ENCODE results near the gene ZNF236. TPM values are rescaled to one million over a fixed set of nuclear protein-coding genes. Genes with fewer than 3 reads are reported as not detected.

Gene ZNF236
- total and polyA plus RNA-seq, 8 donors: 1.8 to 31.7 (median 6.6) TPM

DNA sequence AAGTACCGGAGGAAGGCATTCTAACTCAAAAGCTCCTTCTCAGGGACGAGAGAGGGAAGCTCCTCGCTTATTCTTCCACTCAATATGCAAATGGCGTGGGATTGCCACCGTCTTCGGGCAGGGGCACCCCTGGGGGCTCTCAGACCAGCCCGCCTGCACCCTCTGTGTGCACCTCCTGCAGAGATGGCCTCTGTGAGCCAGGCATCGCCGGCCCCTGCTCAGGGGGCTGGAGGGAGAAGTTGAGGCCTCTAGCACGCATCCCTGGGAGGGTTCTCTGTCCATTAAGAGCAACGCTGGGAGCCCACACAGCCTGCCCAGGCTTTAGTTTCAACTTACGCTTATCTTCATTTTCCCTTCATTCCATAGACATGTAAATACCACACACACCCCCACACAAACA is 184.9 kb downstream of the ZNF236 start:
- Histone ChIP-seq H3K27ac (peak overlapping the region in 1 of 5 donors; percentile 60), H3K4me3 (no peak overlapping the region), H3K4me1 (peaks cover 0 to 15% (median 0%) of the 10 kb centered on the region in 4 donors), H3K27me3 (no peaks in the 10 kb centered on the region), H3K36me3 (peaks cover 0 to 32% (median 24%) of the 10 kb centered on the region in 4 donors), H3K9me3 (no peaks in the 10 kb centered on the region)
- no peak for DNase-seq
- 74 to 86% (median 77%) methylated on average over 11 to 12 of the region's 12 CpGs for WGBS, 5 donors
- intact Hi-C loops (cut with DNase I; ENCODE audit: low total_unique reads): loop anchor here (10.0 kb wide), 1 partner anchor 48 kb away; no protein-coding TSS in a partner anchor
- TF ChIP-seq EP300 (IDR thresholded peaks at IDR 0.05): no peak
- TF ChIP-seq, protein P1, sequence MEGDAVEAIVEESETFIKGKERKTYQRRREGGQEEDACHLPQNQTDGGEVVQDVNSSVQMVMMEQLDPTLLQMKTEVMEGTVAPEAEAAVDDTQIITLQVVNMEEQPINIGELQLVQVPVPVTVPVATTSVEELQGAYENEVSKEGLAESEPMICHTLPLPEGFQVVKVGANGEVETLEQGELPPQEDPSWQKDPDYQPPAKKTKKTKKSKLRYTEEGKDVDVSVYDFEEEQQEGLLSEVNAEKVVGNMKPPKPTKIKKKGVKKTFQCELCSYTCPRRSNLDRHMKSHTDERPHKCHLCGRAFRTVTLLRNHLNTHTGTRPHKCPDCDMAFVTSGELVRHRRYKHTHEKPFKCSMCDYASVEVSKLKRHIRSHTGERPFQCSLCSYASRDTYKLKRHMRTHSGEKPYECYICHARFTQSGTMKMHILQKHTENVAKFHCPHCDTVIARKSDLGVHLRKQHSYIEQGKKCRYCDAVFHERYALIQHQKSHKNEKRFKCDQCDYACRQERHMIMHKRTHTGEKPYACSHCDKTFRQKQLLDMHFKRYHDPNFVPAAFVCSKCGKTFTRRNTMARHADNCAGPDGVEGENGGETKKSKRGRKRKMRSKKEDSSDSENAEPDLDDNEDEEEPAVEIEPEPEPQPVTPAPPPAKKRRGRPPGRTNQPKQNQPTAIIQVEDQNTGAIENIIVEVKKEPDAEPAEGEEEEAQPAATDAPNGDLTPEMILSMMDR (IDR thresholded peaks at IDR 0.05): no peak
- no peak for TF ChIP-seq POLR2A (IDR thresholded peaks at IDR 0.05)
- no peak for TF ChIP-seq POLR2AphosphoS5 (IDR thresholded peaks at IDR 0.05)

DNA sequence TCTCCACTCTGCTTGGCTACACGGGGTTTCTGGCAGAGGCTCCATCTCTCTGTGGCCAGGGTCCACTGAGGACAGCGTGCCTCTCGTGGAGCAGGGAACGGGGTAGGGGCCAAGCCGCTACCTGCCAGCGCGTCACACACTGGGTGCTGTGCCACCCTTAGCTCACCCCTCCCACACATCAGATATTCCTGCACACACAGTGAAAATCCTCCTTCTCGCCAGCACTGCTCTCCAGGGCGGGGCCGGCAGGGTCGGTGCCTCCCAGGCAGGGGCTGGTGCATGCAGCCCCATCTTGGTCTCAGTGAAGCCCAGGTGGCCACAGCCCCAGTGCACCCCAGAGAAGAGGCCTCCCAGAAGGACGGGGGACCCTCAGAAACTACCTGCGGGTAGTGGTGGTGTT is 185.6 kb downstream of the ZNF236 start:
- Histone ChIP-seq H3K4me1 (peaks cover 0 to 15% (median 0%) of the 10 kb centered on the region in 4 donors), H3K4me3 (no peak overlapping the region), H3K36me3 (peaks cover 0 to 38% (median 29%) of the 10 kb centered on the region in 4 donors), H3K27ac (no peak overlapping the region), H3K27me3 (no peaks in the 10 kb centered on the region), H3K9me3 (no peaks in the 10 kb centered on the region)
- intact Hi-C loops (cut with DNase I; ENCODE audit: low total_unique reads): loop anchor here (10.0 kb wide), 1 partner anchor 47 kb away; no protein-coding TSS in a partner anchor
- no peak for TF ChIP-seq EP300 (IDR thresholded peaks at IDR 0.05)
- TF ChIP-seq, protein P1 (IDR thresholded peaks at IDR 0.05): no peak
- WGBS, 5 donors: 71 to 89% (median 82%) methylated on average over 4 to 13 of the region's 13 CpGs
- DNase-seq: no peak

DNA sequence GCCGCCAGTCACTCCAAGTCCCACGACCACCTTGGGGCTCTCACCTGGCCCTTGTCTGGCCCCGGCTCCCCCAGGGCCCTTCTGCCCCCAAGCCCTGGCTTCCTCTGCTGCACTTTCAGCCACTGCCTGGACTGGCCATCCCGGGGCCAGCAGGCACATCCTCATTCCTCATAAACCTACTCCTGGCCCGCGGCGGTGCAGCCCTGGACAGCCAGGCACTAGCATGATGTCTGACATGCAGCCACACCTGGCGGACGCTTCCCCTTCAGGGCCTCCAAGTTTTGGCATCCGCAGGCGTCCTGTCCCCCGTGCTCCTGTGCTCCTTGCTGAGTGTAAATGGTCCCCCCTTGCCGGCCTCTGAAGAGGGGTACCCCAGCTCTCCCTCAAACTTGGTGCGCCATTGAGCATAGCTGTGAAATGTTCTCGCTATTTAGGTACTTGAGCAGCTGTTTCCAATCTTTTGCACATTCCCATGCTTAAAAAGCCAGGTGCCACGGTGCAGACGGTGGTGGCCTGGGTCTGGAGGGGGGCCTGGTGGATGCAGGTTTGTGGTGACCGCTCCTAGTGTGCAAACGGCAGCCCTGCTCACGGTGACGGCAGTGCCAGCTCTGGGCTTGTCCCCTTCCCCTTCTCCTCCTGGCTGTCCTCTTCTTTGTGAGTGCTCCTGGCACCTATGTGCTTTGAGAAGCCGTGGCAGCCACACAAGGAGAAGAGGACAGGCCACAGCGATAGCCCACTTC is 186.4 kb downstream of the ZNF236 start:
- intact Hi-C loops (cut with DNase I; ENCODE audit: low total_unique reads): loop anchor here (10.0 kb wide), 1 partner anchor 46 kb away; no protein-coding TSS in a partner anchor
- Histone ChIP-seq H3K27ac (no peak overlapping the region), H3K4me1 (peaks cover 0 to 20% (median 2%) of the 10 kb centered on the region in 4 donors), H3K36me3 (peaks cover 0 to 40% (median 30%) of the 10 kb centered on the region in 4 donors), H3K4me3 (no peak overlapping the region), H3K9me3 (no peaks in the 10 kb centered on the region), H3K27me3 (no peaks in the 10 kb centered on the region)
- TF ChIP-seq, protein P1 (IDR thresholded peaks at IDR 0.05): no peak
- no peak for TF ChIP-seq EP300 (IDR thresholded peaks at IDR 0.05)
- TF ChIP-seq POLR2A (IDR thresholded peaks at IDR 0.05): no peak
- TF ChIP-seq POLR2AphosphoS5 (IDR thresholded peaks at IDR 0.05): no peak
- no peak for DNase-seq
- WGBS, 5 donors: 84 to 94% (median 92%) methylated on average over 23 of the region's 23 CpGs

DNA sequence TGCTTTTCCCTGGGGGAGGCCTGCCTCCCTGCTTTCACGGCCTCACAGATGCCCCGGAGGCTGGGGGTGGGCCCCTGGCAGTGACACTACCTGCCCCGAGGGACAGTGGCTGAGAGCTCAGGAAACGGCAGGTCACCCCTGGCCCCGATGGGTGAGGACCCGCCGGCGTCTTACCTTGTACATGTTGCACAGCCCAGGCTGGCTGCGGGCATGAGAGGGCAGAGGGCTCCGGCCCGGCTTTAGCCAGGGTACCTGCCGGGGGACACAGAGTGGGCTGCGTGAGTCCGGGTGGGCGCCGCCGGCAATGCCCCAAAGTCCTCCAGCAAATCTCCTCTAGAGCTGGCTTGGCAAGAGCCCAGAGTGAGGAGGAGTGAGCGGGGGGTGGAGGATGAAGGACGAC is 187.3 kb downstream of the ZNF236 start:
- intact Hi-C loops (cut with DNase I; ENCODE audit: low total_unique reads): loop anchor here (10.0 kb wide), 1 partner anchor 45 kb away; no protein-coding TSS in a partner anchor
- Histone ChIP-seq H3K36me3 (peaks cover 0 to 40% (median 30%) of the 10 kb centered on the region in 4 donors), H3K4me1 (peaks cover 0 to 29% (median 9%) of the 10 kb centered on the region in 4 donors), H3K27me3 (no peaks in the 10 kb centered on the region), H3K27ac (no peak overlapping the region), H3K9me3 (no peaks in the 10 kb centered on the region), H3K4me3 (no peak overlapping the region)
- no peak for DNase-seq
- WGBS, 5 donors: 83 to 93% (median 90%) methylated on average over 12 to 19 of the region's 19 CpGs
- TF ChIP-seq POLR2AphosphoS5 (IDR thresholded peaks at IDR 0.05) (no peak), EP300 (IDR thresholded peaks at IDR 0.05) (no peak), POLR2A (IDR thresholded peaks at IDR 0.05) (no peak)
- TF ChIP-seq, protein P1 (IDR thresholded peaks at IDR 0.05): no peak

All from stomach (tissue), 9 donors.